Keratinocyte (primary cell): ENCODE data around the gene CIB4. TPM values are rescaled to one million over a fixed set of nuclear protein-coding genes. Genes with fewer than 3 reads are reported as not detected.

ENCODE experiments used
- DNase-seq: peaks from one replicate; pipeline ENCODE4 v3.0.0-alpha.2; 2011; ENCODE audit warnings: low read depth, missing footprints, low spot score
- FAIRE-seq: peaks from 2 replicates; lab custom pipeline; 2011; peaks lifted over from hg19 to GRCh38; lab: Jason Lieb, UNC
- H2AFZ ChIP-seq: 2 replicates; pipeline ENCODE4 v1.6.0; 2012; ENCODE audit warnings: low read length, control low read depth, inconsistent platforms; ENCODE audit not compliant: control insufficient read depth
- H3K27ac ChIP-seq: 2 replicates; pipeline ENCODE4 v1.5.1; 2011; ENCODE audit warnings: low read length; ENCODE audit not compliant: control insufficient read depth, insufficient read depth
- H3K27me3 ChIP-seq: 3 replicates; pipeline ENCODE4 v1.6.0; 2011; ENCODE audit warnings: low read length; ENCODE audit not compliant: control insufficient read depth, insufficient read depth; ENCODE audit errors: extremely low read depth
- H3K36me3 ChIP-seq, 2 experiments: 2 replicates in 1 of 2; 3 replicates in 1 of 2; pipeline ENCODE4 v1.5.1; 2011; ENCODE audit warnings: low read length in 2 of 2, mild to moderate bottlenecking in 1 of 2; ENCODE audit not compliant: control insufficient read depth in 2 of 2, insufficient read depth in 2 of 2; ENCODE audit errors: extremely low read depth in 1 of 2
- H3K4me1 ChIP-seq: 3 replicates; pipeline ENCODE4 v1.5.1; 2011; ENCODE audit warnings: low read length; ENCODE audit not compliant: control insufficient read depth, insufficient read depth; ENCODE audit errors: extremely low read depth
- H3K4me2 ChIP-seq: 3 replicates; pipeline ENCODE4 v1.6.0; 2011; ENCODE audit warnings: low read depth, low read length; ENCODE audit not compliant: control insufficient read depth, insufficient read depth; ENCODE audit errors: extremely low read depth
- H3K4me3 ChIP-seq, 3 experiments: fragments of 200-600 bp in 1 of 3; sonication (generic) in 1 of 3; 2 replicates in 2 of 3; 3 replicates in 1 of 3; pipeline ENCODE4 v1.5.1; 2011 to 2016; ENCODE audit warnings: low read length in 3 of 3, mild to moderate bottlenecking in 3 of 3, control low read depth in 2 of 3, inconsistent platforms in 1 of 3, low read depth in 1 of 3, mixed read lengths in 1 of 3, mixed run types in 1 of 3, moderate library complexity in 1 of 3; ENCODE audit not compliant: control insufficient read depth in 2 of 3, insufficient read depth in 2 of 3; ENCODE audit errors: extremely low read depth in 1 of 3
- H3K79me2 ChIP-seq: 2 replicates; pipeline ENCODE4 v1.6.0; 2012; ENCODE audit warnings: low read length; ENCODE audit not compliant: control insufficient read depth, insufficient read depth
- H3K9ac ChIP-seq: 3 replicates; pipeline ENCODE4 v1.6.0; 2011; ENCODE audit warnings: low read length; ENCODE audit not compliant: control insufficient read depth, insufficient read depth; ENCODE audit errors: extremely low read depth
- H3K9me1 ChIP-seq: 3 replicates; pipeline ENCODE4 v1.6.0; 2011; ENCODE audit warnings: low read length; ENCODE audit not compliant: control insufficient read depth, insufficient read depth; ENCODE audit errors: extremely low read depth
- H3K9me3 ChIP-seq: 2 replicates; pipeline ENCODE4 v1.5.1; 2012; ENCODE audit warnings: low read depth, low read length; ENCODE audit not compliant: control insufficient read depth
- H4K20me1 ChIP-seq: 3 replicates; pipeline ENCODE4 v1.6.0; 2011; ENCODE audit warnings: low read length; ENCODE audit not compliant: control insufficient read depth, insufficient read depth; ENCODE audit errors: extremely low read depth
- EZH2 ChIP-seq: IDR thresholded peaks from one replicate; pipeline ENCODE4 v1.6.1; 2012; ENCODE audit warnings: inconsistent platforms, mild to moderate bottlenecking, low read length, moderate library complexity
- dilution Hi-C: fragments of 300-500 bp; cut with MboI; formaldehyde crosslinking; loops from one replicate; pipeline ENCODE4 v1.7.0; 2020; ENCODE audit warnings: low sequenced_read_pairs; ENCODE audit not compliant: extremely low pct_ligation_motif_present
- polyA plus RNA-seq, 5 experiments: library from polyadenylated mRNA; depleted of rRNA in 3 of 5; stranded (reverse) in 3 of 5; stranded (forward) in 1 of 5; unstranded in 1 of 5; fragments of >200 nt; gene quantifications; 1 replicate in 1 of 5; 2 replicates in 3 of 5; 3 replicates in 1 of 5; pipeline versions ENCODE4 v1.2.1 to v1.2.3, GENCODE V29; 2011 to 2012; ENCODE audit warnings: missing spikeins in 2 of 5, low read depth in 1 of 5, low replicate concordance in 1 of 5
- TF ChIP-seq, protein P1 (sequence below), 3 experiments: IDR thresholded peaks in 1 of 3; conservative IDR thresholded peaks in 1 of 3; optimal IDR thresholded peaks in 1 of 3; 2 replicates in 2 of 3; 3 replicates in 1 of 3; pipeline versions ENCODE3 to v1.5.1; 2011; ENCODE audit warnings: low read length in 3 of 3, mild to moderate bottlenecking in 3 of 3, moderate library complexity in 2 of 3, control low read depth in 1 of 3, inconsistent platforms in 1 of 3; ENCODE audit not compliant: insufficient read depth in 2 of 3; ENCODE audit errors: extremely low read depth in 1 of 3

CIB4 gene
- polyA plus RNA-seq, 1 donor (not counting 4 experiments of a cell fraction or from before 2014, with no cell fraction given) = not detected

DNA sequence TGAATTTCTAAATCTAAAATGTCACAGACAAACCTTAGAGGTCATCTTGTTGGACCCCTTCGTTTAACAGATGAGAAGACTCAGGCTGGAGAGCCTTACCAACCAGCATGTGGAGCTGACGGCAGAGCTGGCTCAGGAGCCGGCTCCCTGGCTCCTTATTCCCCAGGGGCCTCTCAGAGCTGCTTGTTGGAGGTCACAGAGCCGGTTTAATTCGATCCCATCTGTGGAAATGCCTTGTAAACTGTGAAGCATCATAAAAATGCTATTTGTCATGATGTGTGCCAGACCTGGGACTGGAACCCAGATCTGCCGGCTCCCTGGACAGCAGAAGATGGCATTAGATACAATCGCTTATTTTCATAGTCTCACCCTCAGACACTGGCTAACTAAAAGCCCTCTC is 8.2 kb upstream of the CIB4 start:
- FAIRE-seq = no peak
- TF ChIP-seq, protein P1, sequence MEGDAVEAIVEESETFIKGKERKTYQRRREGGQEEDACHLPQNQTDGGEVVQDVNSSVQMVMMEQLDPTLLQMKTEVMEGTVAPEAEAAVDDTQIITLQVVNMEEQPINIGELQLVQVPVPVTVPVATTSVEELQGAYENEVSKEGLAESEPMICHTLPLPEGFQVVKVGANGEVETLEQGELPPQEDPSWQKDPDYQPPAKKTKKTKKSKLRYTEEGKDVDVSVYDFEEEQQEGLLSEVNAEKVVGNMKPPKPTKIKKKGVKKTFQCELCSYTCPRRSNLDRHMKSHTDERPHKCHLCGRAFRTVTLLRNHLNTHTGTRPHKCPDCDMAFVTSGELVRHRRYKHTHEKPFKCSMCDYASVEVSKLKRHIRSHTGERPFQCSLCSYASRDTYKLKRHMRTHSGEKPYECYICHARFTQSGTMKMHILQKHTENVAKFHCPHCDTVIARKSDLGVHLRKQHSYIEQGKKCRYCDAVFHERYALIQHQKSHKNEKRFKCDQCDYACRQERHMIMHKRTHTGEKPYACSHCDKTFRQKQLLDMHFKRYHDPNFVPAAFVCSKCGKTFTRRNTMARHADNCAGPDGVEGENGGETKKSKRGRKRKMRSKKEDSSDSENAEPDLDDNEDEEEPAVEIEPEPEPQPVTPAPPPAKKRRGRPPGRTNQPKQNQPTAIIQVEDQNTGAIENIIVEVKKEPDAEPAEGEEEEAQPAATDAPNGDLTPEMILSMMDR (optimal IDR thresholded peaks at IDR 0.05 in 1 of 3, IDR thresholded peaks at IDR 0.05 in 1 of 3, conservative IDR thresholded peaks at IDR 0.05 in 1 of 3; ENCODE audit: extremely low read depth in 1 of 3, insufficient read depth in 2 of 3, low read length in 3 of 3) = no peak
- no peak for TF ChIP-seq EZH2
- no peak for DNase-seq

DNA sequence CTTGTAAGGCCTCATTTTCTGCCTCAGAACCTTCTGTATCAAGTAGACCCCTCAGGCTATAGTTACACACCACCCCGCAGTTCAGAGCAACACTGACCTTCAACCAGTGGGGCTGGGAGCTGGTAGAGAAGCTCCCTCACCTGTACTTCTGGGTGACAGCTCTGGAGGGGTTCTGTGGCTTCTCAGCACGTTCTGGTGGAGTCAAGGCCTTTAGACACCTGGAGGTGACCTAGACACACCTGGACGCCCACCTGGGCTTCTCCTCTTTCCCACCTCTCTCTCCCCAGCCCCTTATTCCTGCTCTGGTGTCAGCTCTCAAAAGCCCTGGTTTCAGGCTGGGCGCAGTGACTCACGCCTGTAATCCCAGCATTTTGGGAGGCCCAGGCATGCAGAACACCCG is 7.3 kb upstream of the CIB4 start:
- TF ChIP-seq EZH2 = no peak
- TF ChIP-seq, protein P1 (optimal IDR thresholded peaks at IDR 0.05 in 1 of 3, IDR thresholded peaks at IDR 0.05 in 1 of 3, conservative IDR thresholded peaks at IDR 0.05 in 1 of 3; ENCODE audit: extremely low read depth in 1 of 3, insufficient read depth in 2 of 3, low read length in 3 of 3) = no peak
- Histone ChIP-seq H3K27me3 (peaks cover 21% of the 10 kb centered on the region), H3K9me3 (no peaks in the 10 kb centered on the region), H3K79me2 (no peaks in the 10 kb centered on the region), H3K36me3 (no peaks in the 10 kb centered on the region), H4K20me1 (no peaks in the 10 kb centered on the region), H3K4me2 (no peak overlapping the region), H2AFZ (no peak overlapping the region), H3K4me1 (no peaks in the 10 kb centered on the region), H3K4me3 (no peak overlapping the region), H3K27ac (no peak overlapping the region), H3K9me1 (no peaks in the 10 kb centered on the region), H3K9ac (no peak overlapping the region)
- FAIRE-seq (no peak), DNase-seq (no peak)
- dilution Hi-C loops = no loop called here

More for the DNA sequence above, 8.2 kb upstream of the CIB4 start:
- Histone ChIP-seq H3K4me1 (no peaks in the 10 kb centered on the region), H3K27ac (no peak overlapping the region), H3K27me3 (peaks cover 28% of the 10 kb centered on the region), H3K9me3 (no peaks in the 10 kb centered on the region), H2AFZ (no peak overlapping the region), H3K36me3 (no peaks in the 10 kb centered on the region), H3K4me3 (no peak overlapping the region), H3K9ac (no peak overlapping the region), H3K9me1 (no peaks in the 10 kb centered on the region), H4K20me1 (no peaks in the 10 kb centered on the region), H3K4me2 (no peak overlapping the region), H3K79me2 (no peaks in the 10 kb centered on the region)
- dilution Hi-C loops = no loop called here
